ENCODE data around the gene ZNF134.

The ZNF134 gene

GRCh38 chr19:57671124-57671895, 57.3 kb downstream of the ZNF134 start:
- TF ChIP-seq, protein P1, sequence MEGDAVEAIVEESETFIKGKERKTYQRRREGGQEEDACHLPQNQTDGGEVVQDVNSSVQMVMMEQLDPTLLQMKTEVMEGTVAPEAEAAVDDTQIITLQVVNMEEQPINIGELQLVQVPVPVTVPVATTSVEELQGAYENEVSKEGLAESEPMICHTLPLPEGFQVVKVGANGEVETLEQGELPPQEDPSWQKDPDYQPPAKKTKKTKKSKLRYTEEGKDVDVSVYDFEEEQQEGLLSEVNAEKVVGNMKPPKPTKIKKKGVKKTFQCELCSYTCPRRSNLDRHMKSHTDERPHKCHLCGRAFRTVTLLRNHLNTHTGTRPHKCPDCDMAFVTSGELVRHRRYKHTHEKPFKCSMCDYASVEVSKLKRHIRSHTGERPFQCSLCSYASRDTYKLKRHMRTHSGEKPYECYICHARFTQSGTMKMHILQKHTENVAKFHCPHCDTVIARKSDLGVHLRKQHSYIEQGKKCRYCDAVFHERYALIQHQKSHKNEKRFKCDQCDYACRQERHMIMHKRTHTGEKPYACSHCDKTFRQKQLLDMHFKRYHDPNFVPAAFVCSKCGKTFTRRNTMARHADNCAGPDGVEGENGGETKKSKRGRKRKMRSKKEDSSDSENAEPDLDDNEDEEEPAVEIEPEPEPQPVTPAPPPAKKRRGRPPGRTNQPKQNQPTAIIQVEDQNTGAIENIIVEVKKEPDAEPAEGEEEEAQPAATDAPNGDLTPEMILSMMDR (IDR thresholded peaks at IDR 0.05; ENCODE audit: borderline replicate concordance, insufficient read depth, low read depth, low read length) = no peak

DNA sequence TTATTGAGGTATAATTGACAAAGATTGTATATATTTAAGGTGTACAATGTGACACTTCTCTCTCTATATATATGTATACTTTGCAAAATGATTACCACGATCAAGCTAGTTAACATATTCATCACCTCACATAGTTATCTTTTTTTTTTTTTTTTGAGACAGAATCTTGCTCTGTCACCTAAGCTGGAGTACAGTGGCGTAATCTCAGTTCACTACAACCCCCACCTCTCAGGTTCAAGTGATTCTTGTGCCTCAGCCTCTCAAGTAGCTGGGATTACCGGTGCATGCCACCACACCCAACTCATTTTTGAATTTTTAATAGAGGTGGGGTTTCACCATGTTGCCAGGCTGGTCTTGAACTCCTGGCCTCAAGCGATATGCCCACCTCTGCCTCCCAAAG, 58.4 kb downstream of the ZNF134 start:
- TF ChIP-seq, protein P1 (IDR thresholded peaks at IDR 0.05; ENCODE audit: borderline replicate concordance, insufficient read depth, low read depth, low read length) = no peak
- H3K4me3 ChIP-seq (ENCODE audit: low read depth, low read length) = no peak overlapping the region

More at GRCh38 chr19:57671124-57671895, 57.3 kb downstream of the ZNF134 start:
- no peak overlapping the region for H3K4me3 ChIP-seq (ENCODE audit: low read depth, low read length)
